WERI-Rb-1 (cell line): ENCODE measurements around the gene ZBTB38.

ENCODE experiments used
- DNase-seq: peaks from one replicate; pipeline ENCODE4 v3.0.0-alpha.2; 2020
- H3K27ac ChIP-seq: fragments of 250-450 bp; sonication (Bioruptor Pico); 2 replicates; pipeline ENCODE4 v1.5.1; 2020; ENCODE audit warnings: mild to moderate bottlenecking, moderate library complexity
- H3K27me3 ChIP-seq: fragments of 250-450 bp; sonication (Bioruptor Pico); 2 replicates; pipeline ENCODE4 v1.5.1; 2021; ENCODE audit warnings: mild to moderate bottlenecking, low read depth, moderate library complexity; ENCODE audit not compliant: insufficient read depth, severe bottlenecking
- H3K36me3 ChIP-seq: fragments of 250-450 bp; sonication (Bioruptor Pico); 2 replicates; pipeline ENCODE4 v1.5.1; 2020; ENCODE audit warnings: mild to moderate bottlenecking, moderate library complexity
- H3K4me3 ChIP-seq: 2 replicates; pipeline ENCODE4 v1.5.1; 2011; ENCODE audit warnings: low read depth, mild to moderate bottlenecking, control low read depth, low read length
- H3K9me3 ChIP-seq: fragments of 250-450 bp; sonication (Bioruptor Pico); 2 replicates; pipeline ENCODE4 v1.5.1; 2021; ENCODE audit warnings: mild to moderate bottlenecking, moderate library complexity; ENCODE audit not compliant: severe bottlenecking
- TF ChIP-seq, protein P1 (sequence below): IDR thresholded peaks from 2 replicates; pipeline ENCODE4 v1.5.1; 2011; ENCODE audit warnings: low read depth, mild to moderate bottlenecking, control low read depth, inconsistent platforms, low read length

Gene ZBTB38

DNA sequence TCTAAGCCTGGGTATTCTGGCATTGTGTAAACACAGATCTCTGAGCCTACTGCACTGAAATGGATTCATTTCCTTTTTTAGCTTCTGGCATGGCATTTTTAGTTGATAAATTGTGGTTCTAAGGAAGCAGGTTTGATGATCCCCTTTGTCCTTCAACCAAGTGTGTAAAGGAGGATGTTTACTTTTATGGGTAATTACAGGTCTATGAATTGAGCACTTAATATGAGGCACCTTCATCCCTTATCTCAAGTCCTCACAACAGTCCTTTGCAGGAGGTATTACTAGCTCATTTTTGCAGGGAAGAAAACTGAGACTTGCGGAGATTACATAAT, 30.8 kb upstream of the ZBTB38 start:
- Histone ChIP-seq H3K27me3 (no peaks in the 10 kb centered on the region), H3K4me3 (no peak overlapping the region), H3K9me3 (no peaks in the 10 kb centered on the region), H3K36me3 (no peaks in the 10 kb centered on the region), H3K27ac (no peak overlapping the region)
- TF ChIP-seq, protein P1, sequence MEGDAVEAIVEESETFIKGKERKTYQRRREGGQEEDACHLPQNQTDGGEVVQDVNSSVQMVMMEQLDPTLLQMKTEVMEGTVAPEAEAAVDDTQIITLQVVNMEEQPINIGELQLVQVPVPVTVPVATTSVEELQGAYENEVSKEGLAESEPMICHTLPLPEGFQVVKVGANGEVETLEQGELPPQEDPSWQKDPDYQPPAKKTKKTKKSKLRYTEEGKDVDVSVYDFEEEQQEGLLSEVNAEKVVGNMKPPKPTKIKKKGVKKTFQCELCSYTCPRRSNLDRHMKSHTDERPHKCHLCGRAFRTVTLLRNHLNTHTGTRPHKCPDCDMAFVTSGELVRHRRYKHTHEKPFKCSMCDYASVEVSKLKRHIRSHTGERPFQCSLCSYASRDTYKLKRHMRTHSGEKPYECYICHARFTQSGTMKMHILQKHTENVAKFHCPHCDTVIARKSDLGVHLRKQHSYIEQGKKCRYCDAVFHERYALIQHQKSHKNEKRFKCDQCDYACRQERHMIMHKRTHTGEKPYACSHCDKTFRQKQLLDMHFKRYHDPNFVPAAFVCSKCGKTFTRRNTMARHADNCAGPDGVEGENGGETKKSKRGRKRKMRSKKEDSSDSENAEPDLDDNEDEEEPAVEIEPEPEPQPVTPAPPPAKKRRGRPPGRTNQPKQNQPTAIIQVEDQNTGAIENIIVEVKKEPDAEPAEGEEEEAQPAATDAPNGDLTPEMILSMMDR = no peak
- DNase-seq = no peak

DNA sequence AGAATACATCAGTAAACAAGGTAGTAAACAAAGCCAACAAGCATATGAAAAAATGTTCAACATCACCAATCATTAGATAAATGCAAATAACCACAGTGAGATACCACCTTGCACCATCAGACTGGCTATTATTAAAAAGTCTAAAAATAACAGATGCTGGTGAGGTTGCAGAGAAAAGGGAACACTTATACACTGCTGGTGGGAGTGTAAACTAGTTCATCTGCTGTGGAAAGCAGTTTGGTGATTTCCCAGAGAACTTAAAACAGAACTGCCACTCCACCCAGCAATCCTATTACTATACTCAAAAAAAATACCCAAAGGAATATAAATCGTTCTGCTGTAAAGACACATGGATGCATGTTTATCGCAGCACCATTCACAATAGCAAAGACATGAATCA, 30.3 kb upstream of the ZBTB38 start:
- no peaks in the 10 kb centered on the region for H3K27me3 ChIP-seq
- H3K27ac ChIP-seq = no peak overlapping the region
- no peaks in the 10 kb centered on the region for H3K9me3 ChIP-seq
- H3K4me3 ChIP-seq = no peak overlapping the region
- H3K36me3 ChIP-seq = no peaks in the 10 kb centered on the region
- TF ChIP-seq, protein P1 = no peak
- no peak for DNase-seq

DNA sequence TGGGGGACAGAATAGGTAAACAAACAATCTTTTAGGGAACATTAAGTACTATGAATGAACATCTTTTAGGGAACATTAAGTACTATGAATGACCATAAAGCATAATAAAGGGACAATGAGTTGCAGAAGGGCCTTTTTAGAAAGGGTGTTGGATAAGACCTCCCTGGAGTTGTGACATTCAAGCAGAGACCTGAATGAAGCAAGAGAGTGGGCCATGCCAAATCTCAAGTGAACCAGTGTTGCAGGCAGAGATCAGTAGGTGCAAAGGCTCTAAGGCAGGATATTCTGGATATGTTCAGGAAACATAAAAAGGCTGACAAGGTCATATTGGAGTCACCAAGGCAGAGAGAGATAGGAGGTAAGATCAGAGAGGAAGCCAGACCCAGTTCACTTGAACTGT, 29.4 kb upstream of the ZBTB38 start:
- Histone ChIP-seq H3K36me3 (no peaks in the 10 kb centered on the region), H3K4me3 (no peak overlapping the region), H3K9me3 (no peaks in the 10 kb centered on the region), H3K27ac (no peak overlapping the region), H3K27me3 (no peaks in the 10 kb centered on the region)
- TF ChIP-seq, protein P1 = no peak
- no peak for DNase-seq

- H3K27ac ChIP-seq = no peak overlapping the region
- TF ChIP-seq, protein P1 = no peak
These were observed 26.8 kb upstream of the ZBTB38 start for GRCh38 chr3:141341536-141341935.

GRCh38 chr3:141342386-141342785, 25.9 kb upstream of the ZBTB38 start:
- no peak overlapping the region for H3K4me3 ChIP-seq
- H3K27me3 ChIP-seq = no peaks in the 10 kb centered on the region

More at GRCh38 chr3:141341536-141341935, 26.8 kb upstream of the ZBTB38 start:
- Histone ChIP-seq H3K4me3 (no peak overlapping the region), H3K9me3 (no peaks in the 10 kb centered on the region), H3K36me3 (no peaks in the 10 kb centered on the region), H3K27me3 (no peaks in the 10 kb centered on the region)
- no peak for DNase-seq

DNA sequence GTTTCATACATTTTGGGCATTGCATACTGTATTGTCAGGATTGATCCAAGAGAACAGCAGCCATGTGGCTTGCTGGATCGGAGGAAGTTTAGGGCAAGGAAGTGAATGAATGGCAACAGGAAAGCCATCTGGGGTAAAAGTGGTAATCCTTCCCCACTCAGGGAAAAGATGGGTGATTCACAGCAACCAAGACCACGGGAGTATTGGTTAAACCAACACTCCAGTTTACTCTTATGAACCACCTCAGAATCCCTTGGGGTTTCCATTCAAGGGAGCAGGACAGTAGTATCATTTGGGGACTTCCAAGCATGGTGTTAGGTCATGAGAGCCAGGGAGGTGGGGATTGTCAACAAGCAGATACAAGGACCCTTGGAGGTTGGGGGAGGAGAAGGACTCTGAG, 25.2 kb upstream of the ZBTB38 start:
- TF ChIP-seq, protein P1 = no peak
- no peaks in the 10 kb centered on the region for H3K27me3 ChIP-seq
- no peak overlapping the region for H3K27ac ChIP-seq
- no peak for DNase-seq
- no peaks in the 10 kb centered on the region for H3K36me3 ChIP-seq
- no peaks in the 10 kb centered on the region for H3K9me3 ChIP-seq
- no peak overlapping the region for H3K4me3 ChIP-seq

More at GRCh38 chr3:141342386-141342785, 25.9 kb upstream of the ZBTB38 start:
- H3K27ac ChIP-seq = no peak overlapping the region
- H3K9me3 ChIP-seq = no peaks in the 10 kb centered on the region
- TF ChIP-seq, protein P1 = no peak
- DNase-seq = no peak
- H3K36me3 ChIP-seq = no peaks in the 10 kb centered on the region
